ENCODE results near the gene LDLRAD1. TPM values are rescaled to one million over a fixed set of nuclear protein-coding genes. Genes with fewer than 3 reads are reported as not detected.
A peak's percentile ranks its signal among the peaks of the same experiment; 100 is the strongest.
"Not testable (repeated sequence)": the region's sequence is repeated elsewhere in the genome, so short reads cannot be mapped to it uniquely, and the experiment has no call there.

The LDLRAD1 gene
- total and polyA plus RNA-seq, 10 of the 15 experiments (the other 5 are each of a cell fraction or from before 2014, with no cell fraction given), result not detected

- no peaks in the 10 kb centered on the region for H3K27me3 ChIP-seq (replicated peaks in 1 of 2; ENCODE audit: control insufficient read depth in 2 of 2, insufficient read depth in 2 of 2, low read length in 1 of 2)
- intact Hi-C loops (cut with micrococcal nuclease; ENCODE audit: unreplicated experiment), result loop anchor here (2.0 to 10.0 kb wide), 6 partner anchors 105 to 750 kb away; partner anchors contain the start of genes LRRC42, NDC1, SSBP3 and TTC22
- TF ChIP-seq DPF2 (IDR thresholded peaks at IDR 0.05) (no peak), RAD21 (IDR thresholded peaks at IDR 0.05; ENCODE audit: insufficient read depth, low read depth, low read length) (no peak), MYB (IDR thresholded peaks at IDR 0.05; ENCODE audit: borderline replicate concordance, low read depth, low read length) (no peak), CREB1 (IDR thresholded peaks at IDR 0.05; ENCODE audit: low read depth) (no peak), TBL1XR1 (IDR thresholded peaks at IDR 0.05; ENCODE audit: low read depth, low read length) (no peak), SMAD1 (IDR thresholded peaks at IDR 0.05; ENCODE audit: low read depth, partially characterized antibody) (no peak), YY1 (IDR thresholded peaks at IDR 0.05; ENCODE audit: low read depth, low read length) (no peak), MLLT1 (IDR thresholded peaks at IDR 0.05) (no peak), HSF1 (IDR thresholded peaks at IDR 0.05; ENCODE audit: low read depth, low read length) (no peak)
- H3K9ac ChIP-seq (ENCODE audit: control insufficient read depth, insufficient read depth, low read length), result peak overlapping the region; percentile 93
- ChIA-PET POLR2A (interaction anchor here (0.9 to 4.7 kb wide), 4 partner anchors 107 to 833 kb away, joined by 3 to 32 read pairs (median 8); partner anchors contain the start of genes IFT25, LRRC42 and NDC1), RAD21 (ENCODE audit: unreplicated experiment) (interaction anchor here (0.9 to 2.0 kb wide), 4 partner anchors 8 to 106 kb away, joined by 3 to 10 read pairs (median 3); partner anchors contain the start of genes IFT25 and LRRC42), SMC1A (ENCODE audit: uncharacterized antibody, unreplicated experiment) (interaction anchor here (0.6 to 3.4 kb wide), 6 partner anchors 10 to 1005 kb away, joined by 3 to 8 read pairs (median 4); partner anchors contain the start of genes IFT25 and LRRC42), CTCF (interaction anchor here (0.8 to 5.4 kb wide), 9 partner anchors 10 to 107 kb away, joined by 3 to 27 read pairs (median 3); partner anchors contain the start of gene IFT25)
- H2AFZ ChIP-seq (ENCODE audit: control insufficient read depth, low read depth, low read length), result peak overlapping the region; percentile 94
- WGBS (ENCODE audit: insufficient coverage, insufficient replicate concordance, low lambda C conversion rate, missing lambda C conversion rate), result 0% methylated on average over 8 of the region's 8 CpGs
- no peak for ATAC-seq
- no TSS peak for BruUV-seq (replicated peaks)
- peak overlapping the region; percentile 88 for H3K27ac ChIP-seq (ENCODE audit: control insufficient read depth, insufficient read depth)
- peak overlapping the region; percentile 43 for H3K4me2 ChIP-seq (ENCODE audit: control insufficient read depth, insufficient read depth)
- no peaks in the 10 kb centered on the region; a peak in 1 of 4 replicates for H3K36me3 ChIP-seq (ENCODE audit: control insufficient read depth in 2 of 2, insufficient read depth in 2 of 2, low read length in 1 of 2)
- peaks cover 71% of the 10 kb centered on the region for H3K79me2 ChIP-seq (ENCODE audit: control insufficient read depth, insufficient read depth, low read length)
- H3K4me3 ChIP-seq, result peak overlapping the region; percentile 92
- in situ Hi-C loops (cut with MboI), result loop anchor here (25.0 kb wide), 1 partner anchor 190 kb away; no protein-coding TSS in a partner anchor
- no peak for DNase-seq (ENCODE audit: low read depth, low spot score)
- H3K4me1 ChIP-seq (ENCODE audit: control insufficient read depth, insufficient read depth, low read length), result peaks cover 15% of the 10 kb centered on the region
- no peaks in the 10 kb centered on the region for H3K9me3 ChIP-seq (replicated peaks; ENCODE audit: control insufficient read depth, insufficient read depth, low read length)
- FAIRE-seq, result no peak
- no peaks in the 10 kb centered on the region for H4K20me1 ChIP-seq (ENCODE audit: control insufficient read depth, insufficient read depth)
These were observed 34.0 kb upstream of the LDLRAD1 start for GRCh38 chr1:54051933-54052430.

GRCh38 chr1:54050435-54050834, 32.4 kb upstream of the LDLRAD1 start:
- BruUV-seq (replicated peaks); ATAC-seq; H3K4me2 ChIP-seq (ENCODE audit: control insufficient read depth, insufficient read depth); H3K9ac ChIP-seq (ENCODE audit: control insufficient read depth, insufficient read depth, low read length); FAIRE-seq; H3K27ac ChIP-seq (ENCODE audit: control insufficient read depth, insufficient read depth); H3K4me3 ChIP-seq; H3K36me3 ChIP-seq (ENCODE audit: control insufficient read depth in 2 of 2, insufficient read depth in 2 of 2, low read length in 1 of 2); H2AFZ ChIP-seq (ENCODE audit: control insufficient read depth, low read depth, low read length); H3K9me3 ChIP-seq (replicated peaks; ENCODE audit: control insufficient read depth, insufficient read depth, low read length); H3K27me3 ChIP-seq (replicated peaks in 1 of 2; ENCODE audit: control insufficient read depth in 2 of 2, insufficient read depth in 2 of 2, low read length in 1 of 2); DNase-seq (ENCODE audit: low read depth, low spot score); CTCF ChIA-PET; RAD21 ChIA-PET (ENCODE audit: unreplicated experiment); H4K20me1 ChIP-seq (ENCODE audit: control insufficient read depth, insufficient read depth): not testable (repeated sequence)
- H3K79me2 ChIP-seq (ENCODE audit: control insufficient read depth, insufficient read depth, low read length), result peaks cover 80% of the 10 kb centered on the region
- in situ Hi-C loops (cut with MboI) (loop anchor here (25.0 kb wide), 1 partner anchor 188 kb away; no protein-coding TSS in a partner anchor), intact Hi-C loops (cut with micrococcal nuclease; ENCODE audit: unreplicated experiment) (loop anchor here (5.0 to 10.0 kb wide), 4 partner anchors 163 to 752 kb away; partner anchors contain the start of genes NDC1, TTC22 and YIPF1)
- ChIA-PET SMC1A (ENCODE audit: uncharacterized antibody, unreplicated experiment) (interaction anchor here (1.4 to 3.4 kb wide), 2 partner anchors 31 to 105 kb away, joined by 4 to 8 read pairs; partner anchors contain the start of genes IFT25 and LRRC42), POLR2A (interaction anchor here (0.5 to 4.7 kb wide), 2 partner anchors 105 to 309 kb away, joined by 5 to 32 read pairs; partner anchors contain the start of genes IFT25 and LRRC42)
- over 99% methylated on average over 7 of the region's 12 CpGs for WGBS (ENCODE audit: insufficient coverage, insufficient replicate concordance, low lambda C conversion rate, missing lambda C conversion rate)
- H3K4me1 ChIP-seq (ENCODE audit: control insufficient read depth, insufficient read depth, low read length), result peaks cover 18% of the 10 kb centered on the region
